Tibial nerve (tissue), 4 donors: ENCODE results near the gene TPK1.

ENCODE experiments used
- CTCF ChIP-seq, 5 experiments: fragments of 200-600 bp in 3 of 5; fragments of 450-650 bp in 2 of 5; sonication (generic) in 3 of 5; IDR thresholded peaks; one replicate each; pipeline ENCODE4 v1.5.1; 2016 to 2019; ENCODE audit warnings: antibody characterized with exemption in 5 of 5, mild to moderate bottlenecking in 3 of 5, moderate library complexity in 2 of 5
- EP300 ChIP-seq, 2 donors: sonication (generic); formaldehyde crosslinking; IDR thresholded peaks; one replicate each; pipeline ENCODE4 v1.6.1; 2017; ENCODE audit warnings: antibody characterized with exemption in 2 of 2, mild to moderate bottlenecking in 1 of 2
- POLR2A ChIP-seq, 2 donors: fragments of 450-650 bp; IDR thresholded peaks; one replicate each; pipeline ENCODE4 v1.6.1; 2017; ENCODE audit warnings: antibody characterized with exemption in 2 of 2, mild to moderate bottlenecking in 2 of 2, moderate library complexity in 2 of 2

DNA sequence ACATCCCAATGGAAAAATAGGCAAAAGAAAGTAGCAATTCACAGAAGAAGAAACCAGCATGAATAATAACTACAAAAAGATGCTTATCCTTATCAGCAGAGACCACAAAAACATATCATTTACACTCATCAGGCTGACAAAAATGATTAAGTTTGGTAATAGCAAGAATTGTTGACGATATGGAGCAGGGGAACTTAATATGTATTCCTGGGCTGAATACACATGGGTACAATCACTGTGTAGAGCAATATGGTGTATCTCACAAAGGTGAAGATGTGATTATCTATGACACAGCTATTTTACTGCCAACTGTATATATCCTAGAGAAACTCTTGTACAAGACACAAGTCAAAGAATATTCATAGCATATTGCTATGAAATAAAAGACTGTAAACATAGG is 290.5 kb downstream of the TPK1 start:
- TF ChIP-seq CTCF (IDR thresholded peaks at IDR 0.05), result no peak
- no peak for TF ChIP-seq EP300 (IDR thresholded peaks at IDR 0.05)
- TF ChIP-seq POLR2A (IDR thresholded peaks at IDR 0.05), result no peak
